GM19025 (cell line): ENCODE measurements around the gene CMTM3.
"Not testable (repeated sequence)": the region's sequence is repeated elsewhere in the genome, so short reads cannot be mapped to it uniquely, and the experiment has no call there.

Experiments
- ATAC-seq: cut with Tn5 transposase; IDR thresholded peaks from one replicate; pipeline ENCODE4 v1.9.1; 2021; ENCODE audit warnings: mild to moderate bottlenecking, low read depth, moderate library complexity; ENCODE audit not compliant: unreplicated experiment

The CMTM3 gene

GRCh38 chr16:66629856-66630255 is 25.4 kb downstream of the CMTM3 start:
- no peak for ATAC-seq

GRCh38 chr16:66630561-66631260 is 26.2 kb downstream of the CMTM3 start:
- ATAC-seq: not testable (repeated sequence)

- not testable (repeated sequence) for ATAC-seq
These were observed 27.1 kb downstream of the CMTM3 start for GRCh38 chr16:66631558-66631957.

- ATAC-seq: no peak
These were observed 30.2 kb downstream of the CMTM3 start for GRCh38 chr16:66634527-66635196.

GRCh38 chr16:66635406-66635805 is 30.9 kb downstream of the CMTM3 start:
- no peak for ATAC-seq

- ATAC-seq: no peak
These were observed 31.7 kb downstream of the CMTM3 start for GRCh38 chr16:66636199-66636598.

- no peak for ATAC-seq
These were observed 33.3 kb downstream of the CMTM3 start for GRCh38 chr16:66637806-66638205.

- no peak for ATAC-seq
These were observed 34.8 kb downstream of the CMTM3 start for GRCh38 chr16:66639091-66639885.

GRCh38 chr16:66640724-66641314 is 36.3 kb downstream of the CMTM3 start:
- ATAC-seq: no peak

GRCh38 chr16:66641387-66641786 is 36.9 kb downstream of the CMTM3 start:
- no peak for ATAC-seq

- no peak for ATAC-seq
These were observed 43.4 kb downstream of the CMTM3 start for GRCh38 chr16:66647866-66648265.

GRCh38 chr16:66649167-66649566 is 44.7 kb downstream of the CMTM3 start:
- ATAC-seq: no peak

GRCh38 chr16:66649636-66650205 is 45.2 kb downstream of the CMTM3 start:
- ATAC-seq: no peak

GRCh38 chr16:66650707-66651473 is 46.4 kb downstream of the CMTM3 start:
- ATAC-seq: peak; percentile 84

- ATAC-seq: no peak
These were observed 46.9 kb downstream of the CMTM3 start for GRCh38 chr16:66651474-66651765.

GRCh38 chr16:66651965-66652364 is 47.5 kb downstream of the CMTM3 start:
- ATAC-seq: no peak

GRCh38 chr16:66652661-66653360 is 48.3 kb downstream of the CMTM3 start:
- no peak for ATAC-seq

GRCh38 chr16:66653581-66654350 is 49.3 kb downstream of the CMTM3 start:
- no peak for ATAC-seq

GRCh38 chr16:66656547-66656946 is 52.0 kb downstream of the CMTM3 start:
- no peak for ATAC-seq
